GM12878 (cell line): ENCODE results near the gene KYAT1. TPM values are rescaled to one million over a fixed set of nuclear protein-coding genes. Genes with fewer than 3 reads are reported as not detected.
"Not testable (repeated sequence)": the region's sequence is repeated elsewhere in the genome, so short reads cannot be mapped to it uniquely, and the experiment has no call there.

Experiments
- ATAC-seq: fragments of 200-7000 bp; cut with Tn5 transposase; 3 replicates; pipeline ENCODE4 v1.9.1; 2020; ENCODE audit warnings: mild to moderate bottlenecking, moderate library complexity
- BruUV-seq: library from RNA; stranded (reverse); fragments of 400-500 nt; replicated peaks from 2 replicates; lab custom pipeline; 2021; lab: Mats Ljungman, UMichigan
- CTCF ChIA-PET: fragments of 300-600 bp; sonication (Branson Sonifier 250); formaldehyde crosslinking; extraction: SDS; loops from one replicate; lab custom pipeline; 2021; ENCODE audit warnings: inconsistent platforms; lab: Yijun Ruan, JAX
- POLR2A ChIA-PET: fragments of 350-600 bp; formaldehyde crosslinking; extraction: SDS; loops from one replicate; lab custom pipeline; 2021; ENCODE audit warnings: inconsistent platforms; lab: Charles Lee
- RAD21 ChIA-PET: fragments of 300-600 bp; sonication (Branson Sonifier 250); formaldehyde crosslinking; loops from one replicate; lab custom pipeline; 2023; ENCODE audit warnings: antibody characterized with exemption; ENCODE audit not compliant: unreplicated experiment; lab: Charles Lee
- SMC1A ChIA-PET: fragments of 300-600 bp; sonication (Branson Sonifier 250); formaldehyde crosslinking; loops from one replicate; lab custom pipeline; 2023; ENCODE audit not compliant: unreplicated experiment, uncharacterized antibody; lab: Charles Lee
- DNase-seq: peaks from one replicate; pipeline ENCODE4 v3.0.0-alpha.2; 2011; ENCODE audit warnings: low read depth, low spot score
- FAIRE-seq: peaks from 3 replicates; lab custom pipeline; 2011; peaks lifted over from hg19 to GRCh38; lab: Jason Lieb, UNC
- H2AFZ ChIP-seq: 2 replicates; pipeline ENCODE4 v1.6.0; 2011; ENCODE audit warnings: low read depth, low read length, control low read depth; ENCODE audit not compliant: control insufficient read depth
- H3K27ac ChIP-seq: 2 replicates; pipeline ENCODE4 v1.5.1; 2011; ENCODE audit warnings: control low read depth; ENCODE audit not compliant: control insufficient read depth, insufficient read depth
- H3K27me3 ChIP-seq, 2 experiments: replicated peaks in 1 of 2; 2 replicates each; pipeline versions ENCODE4 v1.6.0 to v1.6.1; 2011; ENCODE audit warnings: low read length in 1 of 2; ENCODE audit not compliant: control insufficient read depth in 2 of 2, insufficient read depth in 2 of 2
- H3K36me3 ChIP-seq, 2 experiments: 2 replicates each; pipeline ENCODE4 v1.5.1; 2011; ENCODE audit warnings: low read length in 1 of 2; ENCODE audit not compliant: control insufficient read depth in 2 of 2, insufficient read depth in 2 of 2
- H3K4me1 ChIP-seq: 2 replicates; pipeline ENCODE4 v1.6.1; 2011; ENCODE audit warnings: mild to moderate bottlenecking, low read length, moderate library complexity, mixed read lengths; ENCODE audit not compliant: control insufficient read depth, insufficient read depth
- H3K4me2 ChIP-seq: 2 replicates; pipeline ENCODE4 v1.6.0; 2011; ENCODE audit warnings: control low read depth; ENCODE audit not compliant: control insufficient read depth, insufficient read depth
- H3K4me3 ChIP-seq: fragments of 200-600 bp; sonication (generic); 2 replicates; pipeline ENCODE4 v1.5.1; 2016
- H3K79me2 ChIP-seq: 2 replicates; pipeline ENCODE4 v1.6.0; 2011; ENCODE audit warnings: low read length; ENCODE audit not compliant: control insufficient read depth, insufficient read depth
- H3K9ac ChIP-seq: 2 replicates; pipeline ENCODE4 v1.8.0; 2011; ENCODE audit warnings: low read length, control low read depth, mixed read lengths; ENCODE audit not compliant: control insufficient read depth, insufficient read depth
- H3K9me3 ChIP-seq: replicated peaks from 3 replicates; pipeline ENCODE4 v1.5.1; 2011; ENCODE audit warnings: mild to moderate bottlenecking, low read length; ENCODE audit not compliant: control insufficient read depth, insufficient read depth
- H4K20me1 ChIP-seq: 2 replicates; pipeline ENCODE4 v1.6.0; 2011; ENCODE audit not compliant: control insufficient read depth, insufficient read depth
- ZBTB4 ChIP-seq: fragments of 450-650 bp; formaldehyde crosslinking; IDR thresholded peaks from 2 replicates; pipeline ENCODE4 v1.4.0; 2022; ENCODE audit warnings: mild to moderate bottlenecking, moderate library complexity
- WGBS: methylation state at CpG from one replicate; pipeline ENCODE4 v1.1.6; 2016; ENCODE audit warnings: low lambda C conversion rate; ENCODE audit not compliant: insufficient replicate concordance, insufficient coverage; ENCODE audit errors: missing lambda C conversion rate; 5-methylcytosine and 5-hydroxymethylcytosine counted together
- in situ Hi-C: fragments of 300-500 bp; cut with MboI; formaldehyde crosslinking; loops from 9 replicates; pipeline ENCODE4 v1.14.3; 2018; ENCODE audit warnings: mixed read lengths
- intact Hi-C: fragments of 100-400 bp; cut with micrococcal nuclease; formaldehyde crosslinking; loops from one replicate; pipeline ENCODE4 v1.14.2; 2022; ENCODE audit not compliant: unreplicated experiment
- polyA plus RNA-seq, 11 experiments: library from polyadenylated mRNA; depleted of rRNA in 4 of 11; unstranded in 6 of 11; stranded (reverse) in 5 of 11; fragments of >200 nt; fragmentation: Nextera tagmentation in 4 of 11; fragmentation: Illumina TruSeq in 1 of 11; extraction: Ambion mirVana in 4 of 11; extraction: Trizol in 1 of 11; gene quantifications; 1 replicate in 1 of 11; 2 replicates in 10 of 11; pipeline versions ENCODE4 v1.2.1 to v1.2.3, GENCODE V29; 2011 to 2016; ENCODE audit warnings: inconsistent platforms in 2 of 11, missing spikeins in 2 of 11, low read depth in 1 of 11
- total RNA-seq, 4 experiments: library from RNA; depleted of rRNA in 3 of 4; stranded (reverse); fragments of >200 nt in 3 of 4; fragmentation: Illumina TruSeq in 1 of 4; extraction: Trizol in 1 of 4; gene quantifications; 2 replicates each; pipeline versions ENCODE4 v1.2.1 to v1.2.3, GENCODE V29; 2013 to 2021

KYAT1 gene
- total and polyA plus RNA-seq, 10 of the 15 experiments (the other 5 are each of a cell fraction or from before 2014, with no cell fraction given): 5.8 to 15.7 (median 11.4) TPM

- no peak for TF ChIP-seq ZBTB4 (CRISPR knock-in tag)
Observed at GRCh38 chr9:128845186-128845931, 36.4 kb downstream of the KYAT1 start (continued).

GRCh38 chr9:128843171-128843570 is 38.6 kb downstream of the KYAT1 start:
- H3K4me2 ChIP-seq, H3K4me1 ChIP-seq, H3K79me2 ChIP-seq, DNase-seq, in situ Hi-C loops, H3K27ac ChIP-seq, SMC1A ChIA-PET, H3K36me3 ChIP-seq, H3K4me3 ChIP-seq, H3K9me3 ChIP-seq, BruUV-seq, ATAC-seq, POLR2A ChIA-PET, RAD21 ChIA-PET, H3K27me3 ChIP-seq, H2AFZ ChIP-seq, CTCF ChIA-PET, intact Hi-C loops, H3K9ac ChIP-seq, H4K20me1 ChIP-seq, FAIRE-seq: not testable (repeated sequence)
- WGBS: 92% methylated on average over 7 of the region's 7 CpGs
